DMS79 treated with DMSO at 0.1 percent for 48 hours (cell line): ENCODE results near the gene ARHGAP45.

ENCODE experiments used
- DNase-seq: peaks from one replicate; lab custom pipeline; 2025; lab: John Stamatoyannopoulos, UW

ARHGAP45 gene

GRCh38 chr19:1038978-1039645 lies 27.9 kb upstream of the ARHGAP45 start:
- DNase-seq = no peak

DNA sequence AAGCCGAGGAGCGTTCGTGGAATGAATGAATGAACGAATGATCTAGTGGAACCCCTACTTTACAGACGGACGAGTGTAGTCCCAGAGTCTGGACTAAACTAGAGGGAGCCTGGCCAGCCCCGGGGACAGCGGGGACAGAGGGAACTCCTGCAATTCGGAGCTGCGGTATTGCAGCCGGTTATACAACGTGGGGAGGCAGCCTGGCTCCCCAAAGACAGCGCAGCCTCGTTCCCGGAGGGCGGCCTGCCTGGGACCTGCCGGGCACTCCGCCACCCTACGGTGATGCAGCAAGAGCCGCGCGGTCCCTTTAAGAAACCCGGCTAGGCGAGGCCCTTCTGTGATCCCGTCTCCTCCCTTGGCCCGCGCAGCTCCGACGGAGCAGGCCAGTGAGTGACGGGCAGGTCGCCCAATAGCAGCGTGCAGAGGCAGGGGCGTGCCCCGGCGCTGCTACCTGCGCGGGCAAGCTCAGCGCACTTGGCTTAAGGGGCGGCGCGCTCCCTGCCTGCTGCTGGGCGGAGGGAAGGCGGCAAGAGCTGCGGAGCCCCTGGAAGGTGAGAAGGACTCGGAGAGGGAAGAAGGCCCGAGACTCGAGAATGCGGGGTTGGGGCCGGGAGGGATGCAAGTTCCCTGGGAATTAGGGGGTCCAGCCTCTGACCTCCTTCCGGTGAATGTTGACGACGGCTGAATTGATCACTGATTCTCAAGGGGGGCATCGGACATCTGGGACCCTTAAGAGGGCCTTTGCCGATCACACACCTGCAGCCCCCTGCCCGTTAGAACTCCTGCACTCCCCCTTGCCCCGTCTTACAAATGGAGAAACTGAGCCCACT lies 27.1 kb upstream of the ARHGAP45 start, which contains the start of gene ABCA7:
Gene ABCA7, plus strand, starts transcription at position 462 of the 830 bp plus-strand sequence. CDS start 1,255 bp downstream, outside the sequence.
- DNase-seq = peak; percentile 98

GRCh38 chr19:1040476-1041271 lies 26.3 kb upstream of the ARHGAP45 start:
- peak; percentile 78 for DNase-seq

GRCh38 chr19:1041272-1041834 lies 25.6 kb upstream of the ARHGAP45 start:
- DNase-seq = no peak

DNA sequence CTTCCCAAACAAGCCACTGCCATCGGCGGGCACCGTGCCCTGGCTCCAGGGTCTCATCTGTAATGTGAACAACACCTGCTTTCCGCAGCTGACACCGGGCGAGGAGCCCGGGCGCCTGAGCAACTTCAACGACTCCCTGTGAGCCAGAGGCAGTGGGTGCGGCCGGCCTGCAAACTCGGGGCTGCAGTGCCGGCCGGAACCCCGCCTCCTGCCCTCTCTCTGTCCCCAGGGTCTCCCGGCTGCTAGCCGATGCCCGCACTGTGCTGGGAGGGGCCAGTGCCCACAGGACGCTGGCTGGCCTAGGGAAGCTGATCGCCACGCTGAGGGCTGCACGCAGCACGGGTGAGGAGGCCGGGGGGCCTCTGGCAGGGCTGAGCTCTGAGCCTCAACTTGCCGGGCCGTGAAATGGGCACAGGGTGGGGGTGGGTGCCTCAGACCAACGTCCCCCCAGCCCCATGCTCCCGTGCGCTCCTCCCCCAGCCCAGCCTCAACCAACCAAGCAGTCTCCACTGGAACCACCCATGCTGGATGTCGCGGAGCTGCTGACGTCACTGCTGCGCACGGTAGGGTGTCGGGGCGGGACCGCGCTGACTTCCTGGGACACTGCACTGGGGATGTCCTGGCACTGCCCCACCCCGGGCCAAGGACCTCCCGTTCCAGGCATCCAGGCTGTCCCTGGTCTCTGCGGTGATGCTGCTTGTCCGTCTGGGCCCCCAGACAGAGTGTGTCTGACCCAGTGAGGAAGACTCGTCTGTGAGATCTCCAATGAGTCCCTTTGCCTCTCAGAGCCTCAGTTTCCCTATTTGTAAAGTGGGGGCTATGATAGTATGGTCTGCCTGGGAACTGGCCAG lies 24.9 kb upstream of the ARHGAP45 start:
- DNase-seq = peak; percentile 51

- peak; percentile 82 for DNase-seq
Observed at GRCh38 chr19:1042689-1043511, 24.1 kb upstream of the ARHGAP45 start.

GRCh38 chr19:1045247-1045603 lies 21.7 kb upstream of the ARHGAP45 start:
- no peak for DNase-seq

GRCh38 chr19:1046117-1046626 lies 20.8 kb upstream of the ARHGAP45 start:
- no peak for DNase-seq

- no peak for DNase-seq
Observed at GRCh38 chr19:1046836-1047695, 19.9 kb upstream of the ARHGAP45 start.

- DNase-seq = no peak
Observed at GRCh38 chr19:1047696-1048147, 19.2 kb upstream of the ARHGAP45 start.

DNA sequence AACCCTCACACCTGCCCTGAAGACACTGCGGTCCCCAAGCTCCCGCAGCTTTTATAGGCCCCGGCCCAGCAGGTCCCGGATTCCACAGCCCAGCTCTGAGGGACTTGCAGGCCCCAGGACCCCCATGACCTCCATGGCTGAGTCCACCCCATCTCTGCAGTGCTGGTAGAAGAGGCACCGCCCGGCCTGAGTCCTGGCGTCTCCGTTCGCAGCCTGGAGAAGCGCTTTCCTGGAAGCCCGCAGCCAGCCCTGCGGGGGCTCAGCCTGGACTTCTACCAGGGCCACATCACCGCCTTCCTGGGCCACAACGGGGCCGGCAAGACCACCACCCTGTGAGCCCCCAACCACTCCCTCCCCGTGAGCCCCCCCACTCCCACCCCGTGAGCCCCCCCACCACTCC lies 17.9 kb upstream of the ARHGAP45 start:
- DNase-seq = no peak

- DNase-seq = no peak
Observed at GRCh38 chr19:1049800-1050199, 17.2 kb upstream of the ARHGAP45 start.

DNA sequence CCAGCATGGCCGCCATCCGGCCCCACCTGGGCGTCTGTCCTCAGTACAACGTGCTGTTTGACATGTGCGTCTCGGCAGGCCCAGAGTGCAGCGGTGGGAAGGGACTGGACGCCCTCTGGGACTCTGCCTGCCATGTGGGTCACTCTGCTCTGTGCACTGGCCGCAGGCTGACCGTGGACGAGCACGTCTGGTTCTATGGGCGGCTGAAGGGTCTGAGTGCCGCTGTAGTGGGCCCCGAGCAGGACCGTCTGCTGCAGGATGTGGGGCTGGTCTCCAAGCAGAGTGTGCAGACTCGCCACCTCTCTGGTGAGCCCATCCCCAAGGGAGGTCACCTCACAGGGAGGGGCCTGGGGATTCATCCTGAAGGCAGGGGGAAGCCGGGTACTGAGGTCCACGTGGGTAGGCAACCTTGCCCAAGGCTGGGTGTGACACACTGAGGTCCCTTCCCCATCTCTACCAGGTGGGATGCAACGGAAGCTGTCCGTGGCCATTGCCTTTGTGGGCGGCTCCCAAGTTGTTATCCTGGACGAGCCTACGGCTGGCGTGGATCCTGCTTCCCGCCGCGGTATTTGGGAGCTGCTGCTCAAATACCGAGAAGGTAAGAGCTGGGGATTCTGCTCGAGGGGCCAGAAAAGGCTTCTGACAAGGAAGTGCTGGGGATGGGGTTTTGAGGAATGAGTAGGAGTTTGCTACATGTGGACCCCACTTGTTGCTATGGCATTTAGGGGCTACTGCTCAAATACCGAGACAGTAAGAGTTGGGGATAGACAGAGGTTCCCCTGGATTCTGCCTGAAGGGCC lies 15.8 kb upstream of the ARHGAP45 start:
- no peak for DNase-seq

DNA sequence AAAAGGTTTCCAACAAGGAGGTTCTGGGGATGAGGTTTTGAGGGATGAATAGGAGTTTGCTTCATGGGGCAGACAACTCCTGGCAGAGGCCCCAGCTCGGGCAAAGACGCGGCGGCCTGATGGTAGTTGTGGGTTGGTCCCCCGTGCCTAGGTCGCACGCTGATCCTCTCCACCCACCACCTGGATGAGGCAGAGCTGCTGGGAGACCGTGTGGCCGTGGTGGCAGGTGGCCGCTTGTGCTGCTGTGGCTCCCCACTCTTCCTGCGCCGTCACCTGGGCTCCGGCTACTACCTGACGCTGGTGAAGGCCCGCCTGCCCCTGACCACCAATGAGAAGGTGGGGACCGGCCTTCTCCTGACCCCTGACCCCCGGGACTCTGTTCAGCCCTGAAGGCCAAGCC lies 15.2 kb upstream of the ARHGAP45 start:
- no peak for DNase-seq

DNA sequence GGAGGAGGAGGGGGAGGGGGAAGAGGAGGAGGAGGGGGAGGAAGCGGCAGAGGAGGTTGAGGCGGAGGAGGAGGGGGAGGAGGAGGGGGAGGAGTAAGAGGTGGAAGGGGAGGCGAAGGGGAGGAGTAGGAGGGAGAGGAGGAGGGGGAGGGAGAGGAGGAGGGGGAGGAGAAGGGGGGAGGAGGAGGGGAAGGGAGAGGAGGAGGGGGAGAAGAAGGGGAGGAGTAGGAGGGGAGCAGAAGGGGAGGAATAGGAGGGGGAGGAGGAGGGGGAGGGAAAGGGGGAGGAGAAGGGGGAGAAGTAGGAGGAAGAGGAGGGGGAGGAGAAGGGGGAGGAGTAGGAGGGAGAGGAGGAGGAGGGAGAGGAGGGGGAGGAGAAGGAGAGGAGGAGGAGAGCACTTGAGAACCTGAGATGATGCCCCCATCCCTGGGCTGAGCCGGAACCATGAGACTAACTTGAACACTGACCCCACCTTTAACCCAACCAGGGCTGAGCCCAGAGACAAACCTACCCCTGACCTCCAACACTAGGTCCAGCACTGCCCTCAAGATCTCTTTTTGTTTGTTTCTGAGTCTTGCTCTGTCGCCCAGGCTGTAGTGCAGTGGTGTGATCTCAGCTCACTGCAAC lies 14.5 kb upstream of the ARHGAP45 start:
- no peak for DNase-seq

DNA sequence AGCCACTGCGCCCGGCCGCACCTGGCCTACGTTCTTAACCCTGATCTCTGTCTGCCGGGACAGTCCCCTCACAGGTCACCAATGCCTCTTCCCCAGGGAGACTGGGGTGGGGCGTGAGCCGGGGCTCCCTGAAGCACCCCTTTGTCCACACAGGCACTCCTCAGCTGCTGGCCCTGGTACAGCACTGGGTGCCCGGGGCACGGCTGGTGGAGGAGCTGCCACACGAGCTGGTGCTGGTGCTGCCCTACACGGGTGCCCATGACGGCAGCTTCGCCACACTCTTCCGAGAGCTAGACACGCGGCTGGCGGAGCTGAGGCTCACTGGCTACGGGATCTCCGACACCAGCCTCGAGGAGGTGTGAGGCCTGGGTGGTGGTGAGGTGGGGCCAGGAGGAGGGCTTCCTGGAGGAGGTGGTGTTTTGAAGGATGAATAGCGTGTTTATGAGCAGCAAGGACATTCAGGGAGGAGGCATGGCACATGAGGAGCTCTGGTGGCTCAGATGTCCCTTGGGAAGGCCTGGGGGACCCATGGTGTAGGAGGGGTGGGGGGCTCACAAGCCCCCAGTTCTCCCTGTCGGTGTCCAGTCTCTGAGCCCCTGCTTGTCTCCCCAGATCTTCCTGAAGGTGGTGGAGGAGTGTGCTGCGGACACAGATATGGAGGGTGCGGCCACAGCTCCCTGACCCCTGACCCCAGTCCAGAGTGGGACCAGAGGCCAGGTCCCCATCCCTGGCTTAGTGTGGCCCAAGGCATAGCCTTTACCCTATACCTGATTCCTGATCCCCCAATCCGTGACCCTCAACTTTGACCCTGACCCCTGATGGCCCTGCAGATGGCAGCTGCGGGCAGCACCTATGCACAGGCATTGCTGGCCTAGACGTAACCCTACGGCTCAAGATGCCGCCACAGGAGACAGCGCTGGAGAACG lies 13.5 kb upstream of the ARHGAP45 start:
- no peak for DNase-seq
